Urothelium cell line (cell line): ENCODE measurements around the gene TOX3.

Experiments used
- DNase-seq: peaks from one replicate; pipeline ENCODE4 v3.0.0; 2011; ENCODE audit warnings: low spot score, mixed read lengths
- FAIRE-seq: peaks from 2 replicates; lab custom pipeline; 2011; peaks lifted over from hg19 to GRCh38; lab: Jason Lieb, UNC

The TOX3 gene

GRCh38 chr16:52496051-52496876 is 50.7 kb downstream of the TOX3 start:
- no peak for FAIRE-seq
- DNase-seq: no peak

GRCh38 chr16:52494621-52495020 is 52.3 kb downstream of the TOX3 start:
- DNase-seq (no peak), FAIRE-seq (no peak)

- DNase-seq (no peak), FAIRE-seq (no peak)
Observed at GRCh38 chr16:52494145-52494544, 52.8 kb downstream of the TOX3 start.

GRCh38 chr16:52492789-52493357 is 54.1 kb downstream of the TOX3 start:
- DNase-seq: no peak
- FAIRE-seq: no peak

- DNase-seq (no peak), FAIRE-seq (no peak)
Observed at GRCh38 chr16:52491216-52491615, 55.7 kb downstream of the TOX3 start.

GRCh38 chr16:52489894-52490293 is 57.0 kb downstream of the TOX3 start:
- DNase-seq (no peak), FAIRE-seq (peak; percentile 53)

GRCh38 chr16:52488837-52489289 is 58.1 kb downstream of the TOX3 start:
- FAIRE-seq (no peak), DNase-seq (no peak)

- FAIRE-seq: no peak
Observed at GRCh38 chr16:52487849-52488457, 59.0 kb downstream of the TOX3 start.

GRCh38 chr16:52480237-52480636 is 66.7 kb downstream of the TOX3 start:
- FAIRE-seq: no peak
- DNase-seq: no peak

More at GRCh38 chr16:52487849-52488457, 59.0 kb downstream of the TOX3 start:
- DNase-seq: no peak

GRCh38 chr16:52476111-52476510 is 70.8 kb downstream of the TOX3 start:
- FAIRE-seq: no peak
- no peak for DNase-seq

- DNase-seq: no peak
- no peak for FAIRE-seq
Observed at GRCh38 chr16:52474679-52475078, 72.3 kb downstream of the TOX3 start.

GRCh38 chr16:52473096-52473495 is 73.8 kb downstream of the TOX3 start:
- DNase-seq (no peak), FAIRE-seq (no peak)

GRCh38 chr16:52471650-52472370 is 75.1 kb downstream of the TOX3 start:
- DNase-seq (peak; percentile 20), FAIRE-seq (no peak)

GRCh38 chr16:52470585-52470984 is 76.4 kb downstream of the TOX3 start:
- no peak for FAIRE-seq
- DNase-seq: no peak

- FAIRE-seq (no peak), DNase-seq (peak; percentile 51)
Observed at GRCh38 chr16:52469775-52470174, 77.2 kb downstream of the TOX3 start.

GRCh38 chr16:52469091-52469490 is 77.9 kb downstream of the TOX3 start:
- DNase-seq: no peak
- FAIRE-seq: no peak

GRCh38 chr16:52467753-52468152 is 79.2 kb downstream of the TOX3 start:
- FAIRE-seq: no peak
- DNase-seq: no peak

- DNase-seq (no peak), FAIRE-seq (no peak)
Observed at GRCh38 chr16:52466994-52467393, 79.9 kb downstream of the TOX3 start.

GRCh38 chr16:52465711-52466267 is 81.2 kb downstream of the TOX3 start:
- FAIRE-seq (peak; percentile 55), DNase-seq (no peak)

GRCh38 chr16:52463904-52464303 is 83.0 kb downstream of the TOX3 start:
- DNase-seq (no peak), FAIRE-seq (no peak)

GRCh38 chr16:52462816-52463215 is 84.1 kb downstream of the TOX3 start:
- DNase-seq: no peak
- no peak for FAIRE-seq
